Astrocyte (in vitro differentiated cells and primary cell): ENCODE results near the gene MALT1. TPM values are rescaled to one million over a fixed set of nuclear protein-coding genes. Genes with fewer than 3 reads are reported as not detected.

ENCODE experiments used
- DNase-seq: peaks from one replicate; pipeline ENCODE4 v3.0.0-alpha.2; 2010; ENCODE audit warnings: low read depth
- FAIRE-seq: peaks from 2 replicates; lab custom pipeline; 2011; peaks lifted over from hg19 to GRCh38; lab: Jason Lieb, UNC
- H2AFZ ChIP-seq: 2 replicates; pipeline ENCODE4 v1.6.0; 2012; ENCODE audit warnings: low read depth, low read length, inconsistent platforms
- H3K27ac ChIP-seq: 2 replicates; pipeline ENCODE4 v1.5.1; 2011; ENCODE audit warnings: low read depth, low read length, inconsistent platforms
- H3K27me3 ChIP-seq: 2 replicates; pipeline ENCODE4 v1.6.0; 2011; ENCODE audit warnings: low read length, inconsistent platforms; ENCODE audit not compliant: insufficient read depth
- H3K36me3 ChIP-seq: 2 replicates; pipeline ENCODE4 v1.5.1; 2011; ENCODE audit warnings: low read length, inconsistent platforms; ENCODE audit not compliant: insufficient read depth
- H3K4me1 ChIP-seq: 2 replicates; pipeline ENCODE4 v1.5.1; 2011; ENCODE audit warnings: low read length, inconsistent platforms; ENCODE audit not compliant: insufficient read depth
- H3K4me2 ChIP-seq: 2 replicates; pipeline ENCODE4 v1.6.0; 2012; ENCODE audit warnings: low read length, inconsistent platforms
- H3K4me3 ChIP-seq: 2 replicates; pipeline ENCODE4 v1.5.1; 2011; ENCODE audit warnings: low read depth, mild to moderate bottlenecking, low read length, inconsistent platforms; ENCODE audit not compliant: insufficient read depth
- H3K79me2 ChIP-seq: 2 replicates; pipeline ENCODE4 v1.6.0; 2012; ENCODE audit warnings: mild to moderate bottlenecking, low read length, inconsistent platforms; ENCODE audit not compliant: insufficient read depth
- H3K9ac ChIP-seq: 2 replicates; pipeline ENCODE4 v1.6.0; 2012; ENCODE audit warnings: mild to moderate bottlenecking, low read length, inconsistent platforms
- H3K9me3 ChIP-seq: 2 replicates; pipeline ENCODE4 v1.5.1; 2012; ENCODE audit warnings: low read depth, mild to moderate bottlenecking, low read length, inconsistent platforms; ENCODE audit not compliant: insufficient read depth
- H4K20me1 ChIP-seq: 2 replicates; pipeline ENCODE4 v1.6.0; 2012; ENCODE audit warnings: low read length, inconsistent platforms; ENCODE audit not compliant: insufficient read depth
- H3K27ac Mint-ChIP-seq: one replicate; pipeline ENCODE4 v1.8.0; 2021; ENCODE audit warnings: mild to moderate bottlenecking, mixed read lengths; ENCODE audit not compliant: unreplicated experiment
- H3K27me3 Mint-ChIP-seq: one replicate; pipeline ENCODE4 v1.8.0; 2021; ENCODE audit warnings: low read depth, mixed read lengths; ENCODE audit not compliant: unreplicated experiment
- H3K36me3 Mint-ChIP-seq: one replicate; pipeline ENCODE4 v1.8.0; 2021; ENCODE audit warnings: low read depth, mixed read lengths; ENCODE audit not compliant: unreplicated experiment
- H3K4me1 Mint-ChIP-seq: one replicate; pipeline ENCODE4 v1.8.0; 2021; ENCODE audit warnings: low read depth, mixed read lengths; ENCODE audit not compliant: unreplicated experiment
- H3K4me3 Mint-ChIP-seq: one replicate; pipeline ENCODE4 v1.8.0; 2021; ENCODE audit warnings: mild to moderate bottlenecking, moderate library complexity, mixed read lengths; ENCODE audit not compliant: unreplicated experiment
- H3K9me3 Mint-ChIP-seq: one replicate; pipeline ENCODE4 v1.8.0; 2021; ENCODE audit warnings: mild to moderate bottlenecking, mixed read lengths; ENCODE audit not compliant: unreplicated experiment
- EZH2 ChIP-seq: IDR thresholded peaks from 2 replicates; pipeline ENCODE4 v1.6.1; 2012; ENCODE audit warnings: mild to moderate bottlenecking, low read length, inconsistent platforms; ENCODE audit not compliant: insufficient read depth
- total RNA-seq: library from RNA; stranded (reverse); gene quantifications from 2 replicates; pipeline ENCODE4 v1.2.1, GENCODE V29; 2021
- TF ChIP-seq, protein P1 (sequence below): IDR thresholded peaks from 2 replicates; pipeline ENCODE4 v1.5.1; 2011; ENCODE audit warnings: low read depth, mild to moderate bottlenecking, inconsistent platforms, low read length, moderate library complexity; ENCODE audit not compliant: insufficient read depth

MALT1 gene
- total RNA-seq, 1 donor from 2014 or later, result 40.3 TPM

DNA sequence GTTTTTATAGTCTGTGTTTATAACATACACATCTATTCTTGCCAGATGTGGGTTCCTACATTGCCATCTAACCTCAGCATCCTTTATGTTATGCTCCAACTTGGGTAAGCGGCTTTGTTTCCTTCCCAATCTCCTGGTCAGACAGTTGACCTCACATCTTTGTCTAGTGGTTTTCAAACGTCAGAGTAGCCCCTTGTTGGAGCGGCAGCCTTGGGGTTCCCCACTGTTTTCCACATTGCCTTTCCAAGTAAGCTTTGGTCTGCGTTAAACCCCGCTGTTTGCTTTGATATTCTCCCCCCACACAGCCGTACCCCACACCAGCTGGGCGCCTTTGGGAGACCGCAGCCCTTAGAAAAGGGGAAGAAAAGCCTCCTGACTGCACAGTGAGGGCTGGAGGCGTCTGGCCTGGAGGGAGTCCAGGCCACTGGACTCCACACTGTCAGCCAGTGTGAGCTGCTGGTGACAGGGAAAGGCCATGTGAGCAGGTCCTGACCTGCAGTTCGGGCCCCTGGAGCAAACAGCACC is 83.3 kb downstream of the MALT1 start:
- Mint-ChIP-seq H3K4me3 (no peak overlapping the region), H3K27ac (no peak overlapping the region), H3K36me3 (peaks cover 17% of the 10 kb centered on the region), H3K4me1 (no peaks in the 10 kb centered on the region), H3K27me3 (no peaks in the 10 kb centered on the region), H3K9me3 (no peaks in the 10 kb centered on the region)
- TF ChIP-seq, protein P1, sequence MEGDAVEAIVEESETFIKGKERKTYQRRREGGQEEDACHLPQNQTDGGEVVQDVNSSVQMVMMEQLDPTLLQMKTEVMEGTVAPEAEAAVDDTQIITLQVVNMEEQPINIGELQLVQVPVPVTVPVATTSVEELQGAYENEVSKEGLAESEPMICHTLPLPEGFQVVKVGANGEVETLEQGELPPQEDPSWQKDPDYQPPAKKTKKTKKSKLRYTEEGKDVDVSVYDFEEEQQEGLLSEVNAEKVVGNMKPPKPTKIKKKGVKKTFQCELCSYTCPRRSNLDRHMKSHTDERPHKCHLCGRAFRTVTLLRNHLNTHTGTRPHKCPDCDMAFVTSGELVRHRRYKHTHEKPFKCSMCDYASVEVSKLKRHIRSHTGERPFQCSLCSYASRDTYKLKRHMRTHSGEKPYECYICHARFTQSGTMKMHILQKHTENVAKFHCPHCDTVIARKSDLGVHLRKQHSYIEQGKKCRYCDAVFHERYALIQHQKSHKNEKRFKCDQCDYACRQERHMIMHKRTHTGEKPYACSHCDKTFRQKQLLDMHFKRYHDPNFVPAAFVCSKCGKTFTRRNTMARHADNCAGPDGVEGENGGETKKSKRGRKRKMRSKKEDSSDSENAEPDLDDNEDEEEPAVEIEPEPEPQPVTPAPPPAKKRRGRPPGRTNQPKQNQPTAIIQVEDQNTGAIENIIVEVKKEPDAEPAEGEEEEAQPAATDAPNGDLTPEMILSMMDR, result no peak
- TF ChIP-seq EZH2, result no peak
- Histone ChIP-seq H3K36me3 (peaks cover 10% of the 10 kb centered on the region), H3K27ac (no peak overlapping the region), H3K4me2 (no peak overlapping the region), H3K9me3 (no peaks in the 10 kb centered on the region), H3K4me3 (no peak overlapping the region), H3K27me3 (no peaks in the 10 kb centered on the region), H3K9ac (no peak overlapping the region), H3K79me2 (no peaks in the 10 kb centered on the region), H4K20me1 (no peaks in the 10 kb centered on the region), H3K4me1 (no peaks in the 10 kb centered on the region), H2AFZ (no peak overlapping the region)
- FAIRE-seq (no peak), DNase-seq (peak; percentile 27)

DNA sequence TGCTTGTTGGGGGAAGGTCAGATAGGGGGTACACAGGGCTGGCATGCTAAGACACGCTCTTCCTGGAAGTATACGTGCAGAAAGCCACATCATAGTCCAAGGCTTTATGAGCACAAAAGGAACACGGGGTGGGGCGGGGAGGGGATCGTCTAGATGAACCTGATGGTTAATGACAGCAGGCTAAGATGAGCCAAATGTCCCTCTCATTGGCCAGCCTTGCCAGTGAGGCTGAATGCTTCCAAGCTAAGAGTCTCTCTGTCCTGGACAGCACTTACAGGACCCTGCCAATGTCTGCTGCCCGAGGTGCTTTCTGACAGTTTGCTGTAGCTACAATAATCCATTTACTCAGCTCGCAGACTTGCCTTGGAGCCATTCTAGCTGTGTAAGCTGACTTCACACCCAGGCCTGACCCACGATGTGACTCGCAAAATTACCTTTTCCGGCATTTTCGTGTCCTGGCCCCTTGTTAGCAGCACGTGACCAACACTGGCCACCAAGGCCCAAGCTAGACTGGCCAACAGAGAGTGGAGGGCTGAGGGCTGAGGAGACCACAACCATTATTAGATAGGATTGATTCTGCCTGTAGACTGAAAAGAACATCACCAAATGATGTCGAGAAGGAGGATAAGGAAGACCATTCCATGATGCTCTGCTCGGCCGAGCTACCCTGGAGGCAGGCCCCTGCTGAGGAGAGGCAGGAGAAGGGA is 84.2 kb downstream of the MALT1 start:
- H3K27ac Mint-ChIP-seq, result peak overlapping the region; percentile 47
- H3K27ac ChIP-seq, result no peak overlapping the region
- no peaks in the 10 kb centered on the region for H3K4me1 Mint-ChIP-seq
- H3K4me2 ChIP-seq, result no peak overlapping the region
- H2AFZ ChIP-seq, result no peak overlapping the region
- no peak overlapping the region for H3K4me3 Mint-ChIP-seq
- H3K36me3 Mint-ChIP-seq, result peaks cover 10% of the 10 kb centered on the region
- H3K9me3 Mint-ChIP-seq, result no peaks in the 10 kb centered on the region
- H3K27me3 Mint-ChIP-seq, result no peaks in the 10 kb centered on the region
- H4K20me1 ChIP-seq, result no peaks in the 10 kb centered on the region
- no peaks in the 10 kb centered on the region for H3K4me1 ChIP-seq
- TF ChIP-seq EZH2, result no peak
- TF ChIP-seq, protein P1, result no peak
- H3K4me3 ChIP-seq, result no peak overlapping the region
- DNase-seq (no peak), FAIRE-seq (no peak)
- no peaks in the 10 kb centered on the region for H3K9me3 ChIP-seq
- peaks cover 3% of the 10 kb centered on the region for H3K36me3 ChIP-seq
- H3K79me2 ChIP-seq, result no peaks in the 10 kb centered on the region
- no peak overlapping the region for H3K9ac ChIP-seq
- H3K27me3 ChIP-seq, result peaks cover 3% of the 10 kb centered on the region

DNA sequence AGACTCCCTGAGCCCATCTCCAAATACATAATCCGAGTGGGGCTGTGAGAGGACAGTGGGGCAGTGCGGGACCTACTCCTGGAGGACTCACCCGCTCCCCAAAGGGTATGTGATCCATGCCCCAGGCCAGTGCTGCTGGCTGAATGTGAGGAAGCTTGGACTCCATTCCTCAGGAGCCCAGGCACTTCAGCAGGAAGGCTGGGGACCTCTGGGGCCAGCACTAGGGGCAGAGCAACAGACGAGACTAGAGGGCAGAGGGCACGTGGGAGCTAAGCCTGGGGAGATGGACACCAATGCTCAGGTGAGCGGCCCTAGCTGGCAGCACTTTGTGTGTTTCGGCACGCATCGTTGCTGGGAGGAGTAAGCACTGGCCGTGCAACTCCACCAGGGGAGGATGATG is 84.9 kb downstream of the MALT1 start:
- Mint-ChIP-seq H3K27me3 (no peaks in the 10 kb centered on the region), H3K4me3 (no peak overlapping the region), H3K27ac (no peak overlapping the region), H3K4me1 (no peaks in the 10 kb centered on the region), H3K36me3 (peaks cover 7% of the 10 kb centered on the region), H3K9me3 (no peaks in the 10 kb centered on the region)
- Histone ChIP-seq H3K9ac (no peak overlapping the region), H3K27ac (no peak overlapping the region), H3K79me2 (no peaks in the 10 kb centered on the region), H3K4me1 (no peaks in the 10 kb centered on the region), H3K27me3 (peaks cover 3% of the 10 kb centered on the region), H3K4me3 (no peak overlapping the region), H3K9me3 (no peaks in the 10 kb centered on the region), H3K36me3 (no peaks in the 10 kb centered on the region), H3K4me2 (no peak overlapping the region), H4K20me1 (no peaks in the 10 kb centered on the region), H2AFZ (no peak overlapping the region)
- DNase-seq (no peak), FAIRE-seq (no peak)
- TF ChIP-seq EZH2, result no peak
- TF ChIP-seq, protein P1, result no peak
